ENCODE data around the gene SRSF12. TPM values are rescaled to one million over a fixed set of nuclear protein-coding genes. Genes with fewer than 3 reads are reported as not detected.
A peak's percentile ranks its signal among the peaks of the same experiment; 100 is the strongest.
"Not testable (repeated sequence)": the region's sequence is repeated elsewhere in the genome, so short reads cannot be mapped to it uniquely, and the experiment has no call there.

SRSF12 gene
- total RNA-seq, 1 donor from 2014 or later: 3.8 TPM

DNA sequence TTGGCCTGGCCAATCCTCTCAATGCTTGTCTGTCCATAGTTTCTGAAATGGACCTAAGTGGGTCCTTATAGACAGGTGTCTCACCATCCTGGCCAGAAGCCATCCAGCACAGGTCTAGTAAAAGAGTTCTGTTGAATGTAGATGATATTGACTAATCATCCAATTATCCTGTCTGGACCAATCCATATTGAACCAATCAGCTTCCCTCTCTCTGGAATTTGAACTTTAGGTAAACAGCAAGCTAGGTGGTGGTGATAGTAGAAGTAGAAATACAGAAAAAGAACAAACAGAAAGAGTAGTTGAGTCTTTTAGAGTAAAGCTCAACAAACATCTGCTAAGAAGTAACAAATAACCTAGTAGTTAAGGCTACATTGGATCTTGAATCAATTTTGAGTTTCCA lies 46.8 kb downstream of the SRSF12 start:
- no peak for DNase-seq

DNA sequence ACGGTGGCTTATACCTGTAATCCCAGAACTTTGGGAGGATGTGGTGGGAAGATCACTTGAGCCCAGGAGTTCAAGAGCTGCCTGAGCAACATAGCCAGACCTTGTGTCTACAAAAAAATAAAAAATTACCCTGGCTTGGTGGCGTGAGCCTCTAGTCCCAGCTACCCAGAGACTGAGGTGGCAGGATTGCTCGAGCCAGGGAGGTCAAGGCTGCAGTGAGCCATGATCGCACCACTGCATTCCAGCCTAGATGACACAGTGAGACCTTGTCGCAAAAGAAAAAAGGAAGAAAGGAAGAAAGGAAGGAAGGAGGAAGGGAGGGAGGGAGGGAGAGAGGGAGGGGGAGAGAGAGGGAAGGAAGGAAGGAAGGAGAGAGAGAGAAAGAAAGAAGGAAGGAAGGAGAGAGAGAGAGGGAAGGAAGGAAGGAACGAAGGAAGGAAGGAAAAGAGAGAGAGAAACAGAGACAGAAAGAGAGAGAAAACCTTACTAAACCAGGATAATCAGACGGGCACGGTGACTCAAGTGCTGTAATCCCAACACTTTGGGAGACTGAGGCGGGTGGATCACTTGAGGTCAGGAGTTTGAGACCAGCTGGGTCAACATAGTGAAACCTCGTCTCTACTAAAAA lies 48.2 kb downstream of the SRSF12 start:
- no peak for DNase-seq

DNA sequence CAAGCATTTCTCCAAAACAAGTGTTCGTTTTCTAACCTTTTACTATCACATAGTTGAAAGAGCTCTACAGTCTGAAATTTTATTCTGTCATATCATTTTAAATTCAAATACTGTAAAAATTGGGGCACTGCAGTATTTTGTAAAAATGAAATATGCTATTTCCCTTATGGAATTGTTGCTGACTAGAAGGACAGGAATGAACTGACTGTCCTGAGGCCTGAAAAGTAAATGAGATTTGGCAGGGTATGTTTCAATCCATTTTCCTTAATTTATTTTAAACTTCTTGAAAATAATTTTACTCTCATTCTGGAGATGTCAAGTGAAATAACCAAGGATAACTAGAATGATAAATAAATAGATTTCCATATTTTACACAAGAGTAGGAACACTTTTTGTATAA lies 49.2 kb downstream of the SRSF12 start:
- DNase-seq: no peak

- no peak for DNase-seq
These were observed 50.1 kb downstream of the SRSF12 start for GRCh38 chr6:89067796-89068195.

DNA sequence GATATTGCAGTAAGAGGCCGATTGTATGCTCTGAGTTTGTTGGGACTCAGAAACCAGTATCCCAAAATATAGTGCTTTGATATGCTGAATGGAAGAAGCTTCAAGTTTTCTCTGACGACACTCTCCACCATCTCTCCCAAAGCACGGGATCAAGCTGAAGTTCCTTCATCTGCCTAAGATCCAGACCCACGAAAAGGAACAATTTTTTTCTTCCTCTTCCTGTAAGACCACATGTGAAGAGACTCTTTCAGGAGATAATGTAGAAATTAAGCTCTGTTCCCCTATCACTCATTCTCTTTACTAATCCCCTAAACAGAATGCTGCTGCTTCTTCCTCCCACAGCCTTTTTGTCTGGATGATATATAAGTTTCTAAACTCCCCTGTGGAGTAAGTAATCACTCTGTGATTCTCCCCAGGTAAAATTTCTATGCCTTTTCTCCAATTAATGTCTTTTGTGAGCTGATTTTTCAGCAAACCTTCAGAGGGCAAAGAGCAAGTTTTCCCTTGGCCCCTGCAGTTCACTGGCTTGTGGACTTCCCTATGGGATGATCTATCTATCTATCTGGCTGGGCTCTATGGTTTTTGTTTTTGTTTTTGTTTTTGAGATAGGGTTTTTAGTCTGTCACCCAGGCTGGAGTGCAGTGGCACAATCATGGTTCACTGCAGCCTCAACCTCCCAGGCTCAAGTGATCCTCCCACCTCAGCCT lies 50.8 kb downstream of the SRSF12 start:
- DNase-seq: no peak

DNA sequence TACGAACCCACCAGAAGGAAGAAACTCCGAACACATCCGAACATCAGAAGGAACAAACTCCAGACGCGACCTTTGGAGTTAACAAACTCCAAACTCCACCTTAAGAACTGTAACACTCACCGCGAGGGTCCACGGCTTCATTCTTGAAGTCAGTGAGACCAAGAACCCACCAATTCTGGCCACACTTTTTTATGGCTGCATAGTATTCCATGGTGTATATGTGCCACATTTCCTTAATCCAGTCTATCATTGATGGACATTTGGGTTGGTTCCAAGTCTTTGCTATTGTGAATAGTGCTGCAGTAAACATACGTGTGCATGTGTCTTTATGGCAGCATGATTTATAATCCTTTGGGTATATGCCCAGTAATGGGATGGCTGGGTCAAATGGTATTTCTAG lies 51.8 kb downstream of the SRSF12 start:
- DNase-seq: not testable (repeated sequence)

DNA sequence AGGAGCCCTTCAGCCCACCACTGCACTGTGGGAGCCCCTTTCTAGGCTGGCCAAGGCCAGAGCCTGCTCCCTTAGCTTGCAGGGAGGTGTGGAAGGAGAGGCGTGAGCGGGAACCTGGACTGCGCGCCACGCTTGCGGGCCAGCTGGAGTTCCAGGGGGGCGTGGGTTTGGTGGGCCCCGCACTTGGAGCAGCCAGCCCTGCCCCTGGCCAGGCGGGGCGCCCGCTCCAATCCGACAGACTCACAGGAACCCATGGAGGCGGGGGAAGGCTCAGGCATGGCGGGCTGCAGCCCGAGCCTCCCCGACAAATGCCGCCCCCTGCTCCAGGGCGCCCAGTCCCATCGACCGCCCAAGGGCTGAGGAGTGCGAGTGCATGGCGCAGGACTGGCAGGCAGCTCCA lies 52.9 kb downstream of the SRSF12 start:
- DNase-seq: not testable (repeated sequence)

GRCh38 chr6:89063881-89064280 lies 54.0 kb downstream of the SRSF12 start:
- no peak for DNase-seq

DNA sequence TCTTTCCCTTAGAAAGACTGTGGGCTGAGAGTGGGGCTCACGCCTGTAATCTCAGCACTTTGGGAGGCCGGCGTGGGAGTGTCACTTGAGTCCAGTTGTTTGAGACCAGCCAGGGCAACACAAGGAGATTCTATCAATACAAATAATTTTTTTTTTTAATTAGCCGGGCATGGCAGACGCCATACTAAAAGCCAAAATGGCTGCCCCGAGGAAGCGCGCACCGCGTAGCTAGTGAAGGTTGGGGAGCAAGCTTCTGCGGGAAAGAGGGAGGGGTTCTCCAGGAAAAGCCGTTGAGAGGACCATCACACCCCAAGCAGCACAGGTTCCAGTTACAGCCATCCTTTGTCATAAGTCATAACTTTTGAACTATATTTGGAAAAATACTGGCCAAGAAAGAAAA lies 58.6 kb downstream of the SRSF12 start:
- no peak for DNase-seq

- no peak for DNase-seq
These were observed 59.2 kb downstream of the SRSF12 start for GRCh38 chr6:89058627-89059026.

DNA sequence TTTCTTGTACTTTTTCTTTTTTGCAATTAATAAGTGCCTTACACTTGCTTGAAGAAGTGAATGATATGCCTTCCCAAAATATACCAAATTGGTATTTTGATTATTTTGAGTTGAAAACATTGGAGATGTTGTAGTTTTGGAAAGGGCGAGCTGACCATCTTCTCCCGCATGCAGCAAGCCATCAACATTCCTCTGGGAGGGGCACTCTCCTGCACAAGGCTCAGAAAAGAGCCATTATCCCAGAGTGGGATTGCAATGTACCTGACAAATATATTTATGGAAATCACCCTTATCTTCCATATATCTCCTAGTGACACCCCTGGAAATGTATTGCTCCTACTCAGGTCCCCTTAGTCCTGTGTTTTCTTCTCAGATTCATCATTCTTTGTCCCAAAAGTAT lies 60.1 kb downstream of the SRSF12 start:
- no peak for DNase-seq

DNA sequence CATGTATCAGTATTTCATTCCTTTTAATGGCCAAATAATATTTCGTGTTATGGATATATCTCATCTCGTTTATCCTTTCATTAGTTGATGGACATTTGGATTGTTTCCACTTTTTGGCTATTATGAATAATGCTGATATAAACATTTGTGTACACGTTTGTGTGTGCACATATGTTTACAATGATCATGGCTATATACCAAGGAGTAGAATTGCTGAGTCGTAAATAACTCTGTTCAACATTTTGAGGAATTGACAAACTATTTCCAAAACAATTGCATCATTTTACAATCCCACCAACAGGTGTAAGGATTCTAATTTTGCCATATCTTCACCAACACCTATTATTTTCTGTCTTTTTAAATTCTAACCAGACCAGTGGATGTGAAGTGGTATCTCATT lies 63.7 kb downstream of the SRSF12 start:
- no peak for DNase-seq

GRCh38 chr6:89051676-89052075 lies 66.2 kb downstream of the SRSF12 start:
- no peak for DNase-seq

DNA sequence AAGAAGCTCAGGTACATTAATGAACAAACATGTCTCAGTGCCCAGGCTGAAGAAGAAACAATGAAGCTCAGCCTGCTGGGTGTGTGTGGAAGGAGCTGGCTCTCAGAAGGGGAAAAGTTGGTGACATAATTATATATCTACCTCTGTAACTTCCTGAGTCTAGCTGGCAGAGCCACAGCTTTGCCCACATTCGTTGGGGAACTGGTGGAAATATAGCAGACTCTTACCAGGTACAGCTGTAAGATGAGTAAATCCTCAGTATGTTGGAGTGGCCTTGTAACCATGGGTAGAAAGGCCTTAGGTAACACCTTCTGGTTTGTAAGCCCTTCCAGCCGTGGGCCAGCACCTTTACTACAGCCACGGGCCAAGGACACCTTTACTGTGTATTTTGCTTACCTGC lies 67.2 kb downstream of the SRSF12 start:
- no peak for DNase-seq

DNA sequence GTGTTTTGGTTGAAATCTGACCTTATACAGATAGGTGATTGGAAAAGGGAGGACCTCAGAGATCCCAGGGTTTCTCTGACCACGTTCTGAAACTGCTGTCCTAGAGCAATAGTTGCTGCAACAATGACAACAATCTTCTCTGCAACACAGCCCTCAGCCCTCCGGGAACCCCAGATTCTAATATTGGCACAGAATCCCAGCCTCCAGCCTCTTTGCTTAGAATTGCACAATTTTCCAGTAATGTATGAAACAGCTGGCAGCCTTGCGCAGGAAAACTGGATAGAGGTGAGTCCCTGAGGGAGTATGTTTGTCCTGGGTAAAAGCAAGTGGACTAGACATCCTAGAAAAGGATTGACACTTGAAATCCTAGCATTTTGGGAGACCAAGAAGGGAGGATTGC lies 67.7 kb downstream of the SRSF12 start:
- DNase-seq: peak; percentile 28

DNA sequence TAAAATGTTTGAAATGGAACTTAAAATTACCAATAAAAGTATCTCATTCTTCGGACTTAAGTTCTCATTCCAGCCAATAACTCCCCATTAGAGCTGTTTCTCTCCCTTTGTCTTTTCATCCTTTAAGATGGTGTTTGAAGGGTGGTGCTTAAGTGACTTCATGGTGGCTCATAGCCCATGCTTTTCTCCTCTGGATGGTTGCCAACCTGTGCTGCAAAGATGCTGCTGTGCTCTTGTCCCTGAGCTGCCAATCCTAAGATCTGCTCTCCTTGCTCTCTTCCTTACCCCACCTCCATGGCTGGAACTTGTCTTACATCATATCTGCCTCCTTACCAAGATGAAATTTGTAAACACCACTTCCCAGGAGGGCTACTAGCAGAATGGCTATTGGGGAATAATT lies 68.9 kb downstream of the SRSF12 start:
- peak; percentile 46 for DNase-seq

- DNase-seq: no peak
These were observed 69.5 kb downstream of the SRSF12 start for GRCh38 chr6:89048288-89048923.

DNA sequence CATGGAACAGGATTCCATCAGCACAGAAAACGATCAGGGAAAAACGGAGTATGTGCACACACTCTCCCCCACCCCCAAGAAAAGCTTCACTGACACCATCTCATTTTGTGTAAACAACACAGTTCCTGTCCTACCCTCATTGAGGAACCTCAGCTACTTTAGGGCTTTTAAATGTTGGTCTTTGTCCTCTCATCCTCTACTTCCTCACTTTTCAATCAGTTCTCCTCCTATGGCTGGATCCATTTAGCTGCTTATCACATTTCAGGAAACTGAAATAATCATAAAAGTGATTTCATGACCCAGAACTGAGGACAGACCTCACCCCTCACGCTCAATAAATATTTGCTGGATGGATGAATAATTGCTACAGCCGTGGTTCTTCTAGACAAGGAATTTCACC lies 70.4 kb downstream of the SRSF12 start:
- DNase-seq: no peak

Small RNA genes within 50 kb of the gene (small RNA-seq; reads per million reads assigned to genes)
- gene RN7SL336P (ENCODE audit: low replicate concordance) (not detected), gene RNU2-61P (ENCODE audit: low replicate concordance) (0.50 reads per million, percentile 60 among the genes with 10 or more reads in this experiment)

Other genes with a start within 250 kb of the SRSF12 start
- 21.4 TPM for gene RNGTT, start 154.5 kb downstream of the SRSF12 start, total RNA-seq
- 173 TPM for gene PNRC1, start 37.3 kb downstream of the SRSF12 start, total RNA-seq
- gene PM20D2, start 28.0 kb upstream of the SRSF12 start, total RNA-seq: 21.1 TPM
- gene GABRR1, start 99.3 kb upstream of the SRSF12 start, total RNA-seq: 0.20 TPM
- 0.79 TPM for gene GABRR2, start 197.2 kb upstream of the SRSF12 start, total RNA-seq
- gene UBE2J1, start 234.7 kb upstream of the SRSF12 start, total RNA-seq: 25.0 TPM